ENCODE results near the gene ROGDI. TPM values are rescaled to one million over a fixed set of nuclear protein-coding genes. Genes with fewer than 3 reads are reported as not detected.

The ROGDI gene
- total and polyA plus RNA-seq, 2 experiments from 2014 or later = 21.4 to 27.3 TPM

GRCh38 chr16:4771646-4772045 lies 30.8 kb downstream of the ROGDI start:
- Histone ChIP-seq H3K36me3 (ENCODE audit: low read depth) (no peaks in the 10 kb centered on the region), H3F3A (ENCODE audit: insufficient read depth) (peaks cover 8% of the 10 kb centered on the region; the same call in 1 of the 2 replicates), H3K9me3 (ENCODE audit: low read depth) (no peaks in the 10 kb centered on the region), H3K27me3 (replicated peaks; ENCODE audit: insufficient read depth) (no peaks in the 10 kb centered on the region), H3K4me2 (ENCODE audit: unreplicated experiment) (no peak overlapping the region), H2AFZ (no peak overlapping the region), H4K20me1 (ENCODE audit: insufficient read depth) (no peaks in the 10 kb centered on the region), H3K4me1 (ENCODE audit: insufficient read depth) (no peaks in the 10 kb centered on the region), H3K4me3 (no peak overlapping the region), H3K9me2 (ENCODE audit: insufficient read depth) (no peaks in the 10 kb centered on the region), H3K9ac (no peak overlapping the region), H3K79me2 (ENCODE audit: insufficient read depth) (peaks cover 4% of the 10 kb centered on the region), H3K27ac (no peak overlapping the region)
- DNase-seq = no peak
- in situ Hi-C loops (cut with MboI) = no loop called here
- TF ChIP-seq EZH2phosphoT487 (IDR thresholded peaks at IDR 0.05; ENCODE audit: insufficient read depth, low read depth) = no peak
- no peak for TF ChIP-seq EZH2 (IDR thresholded peaks at IDR 0.05; ENCODE audit: insufficient read depth, poor library complexity, severe bottlenecking)
- WGBS, 2 experiments (ENCODE audit: low coverage in 1 of 2, low lambda C conversion rate in 2 of 2, missing lambda C conversion rate in 2 of 2) = 41 to 43% methylated on average over 3 of the region's 3 CpGs

GRCh38 chr16:4769306-4769638 lies 33.2 kb downstream of the ROGDI start:
- Histone ChIP-seq H3K27me3 (replicated peaks; ENCODE audit: insufficient read depth) (no peaks in the 10 kb centered on the region), H3K27ac (no peak overlapping the region), H3K9ac (no peak overlapping the region), H3K36me3 (ENCODE audit: low read depth) (no peaks in the 10 kb centered on the region), H3K4me3 (peak overlapping the region; percentile 77; the same call in 1 of the 2 replicates), H3K9me3 (ENCODE audit: low read depth) (no peaks in the 10 kb centered on the region), H2AFZ (peak overlapping the region; percentile 95), H3K79me2 (ENCODE audit: insufficient read depth) (peaks cover 26% of the 10 kb centered on the region), H4K20me1 (ENCODE audit: insufficient read depth) (no peaks in the 10 kb centered on the region), H3K4me2 (ENCODE audit: unreplicated experiment) (peak overlapping the region; percentile 52), H3K4me1 (ENCODE audit: insufficient read depth) (peaks cover 5% of the 10 kb centered on the region), H3K9me2 (ENCODE audit: insufficient read depth) (no peaks in the 10 kb centered on the region), H3F3A (ENCODE audit: insufficient read depth) (peaks cover 8% of the 10 kb centered on the region; the same call in 1 of the 2 replicates)
- in situ Hi-C loops (cut with MboI) = no loop called here
- TF ChIP-seq EZH2phosphoT487 (IDR thresholded peaks at IDR 0.05; ENCODE audit: insufficient read depth, low read depth) (no peak), EZH2 (IDR thresholded peaks at IDR 0.05; ENCODE audit: insufficient read depth, poor library complexity, severe bottlenecking) (no peak)
- WGBS, 2 experiments (ENCODE audit: low coverage in 1 of 2, low lambda C conversion rate in 2 of 2, missing lambda C conversion rate in 2 of 2) = 65 to 75% methylated on average over 7 of the region's 7 CpGs
- DNase-seq = no peak

GRCh38 chr16:4768549-4769305 lies 33.7 kb downstream of the ROGDI start:
- Histone ChIP-seq H3K27ac (peak overlapping the region; percentile 80), H3K4me3 (peak overlapping the region; percentile 77), H3K9me3 (ENCODE audit: low read depth) (no peaks in the 10 kb centered on the region), H3K4me2 (ENCODE audit: unreplicated experiment) (peak overlapping the region; percentile 89), H3K9ac (peak overlapping the region; percentile 75), H3K4me1 (ENCODE audit: insufficient read depth) (peaks cover 5% of the 10 kb centered on the region), H3K9me2 (ENCODE audit: insufficient read depth) (no peaks in the 10 kb centered on the region), H3K36me3 (ENCODE audit: low read depth) (no peaks in the 10 kb centered on the region), H3F3A (ENCODE audit: insufficient read depth) (peaks cover 8% of the 10 kb centered on the region; the same call in 1 of the 2 replicates), H3K27me3 (replicated peaks; ENCODE audit: insufficient read depth) (no peaks in the 10 kb centered on the region), H4K20me1 (ENCODE audit: insufficient read depth) (no peaks in the 10 kb centered on the region), H2AFZ (peak overlapping the region; percentile 95), H3K79me2 (ENCODE audit: insufficient read depth) (peaks cover 31% of the 10 kb centered on the region)
- peak; percentile 99 for DNase-seq
- 2 to 3% methylated on average over 36 to 48 of the region's 48 CpGs for WGBS, 2 experiments (ENCODE audit: low coverage in 1 of 2, low lambda C conversion rate in 2 of 2, missing lambda C conversion rate in 2 of 2)
- TF ChIP-seq EZH2phosphoT487 (IDR thresholded peaks at IDR 0.05; ENCODE audit: insufficient read depth, low read depth) = no peak
- no peak for TF ChIP-seq EZH2 (IDR thresholded peaks at IDR 0.05; ENCODE audit: insufficient read depth, poor library complexity, severe bottlenecking)
- in situ Hi-C loops (cut with MboI) = no loop called here

GRCh38 chr16:4767872-4768548 lies 34.4 kb downstream of the ROGDI start:
- DNase-seq = peak; percentile 69
- 45 to 49% methylated on average over 17 of the region's 17 CpGs for WGBS, 2 experiments (ENCODE audit: low coverage in 1 of 2, low lambda C conversion rate in 2 of 2, missing lambda C conversion rate in 2 of 2)
- Histone ChIP-seq H3K27ac (peak overlapping the region; percentile 80), H3K4me1 (ENCODE audit: insufficient read depth) (peaks cover 5% of the 10 kb centered on the region), H3K9me3 (ENCODE audit: low read depth) (no peaks in the 10 kb centered on the region), H4K20me1 (ENCODE audit: insufficient read depth) (no peaks in the 10 kb centered on the region), H3K4me3 (peak overlapping the region; percentile 77), H3K36me3 (ENCODE audit: low read depth) (0 out of 2 replicates have a peak, but pooled peaks cover 4% of the 10 kb centered on the region), H3K27me3 (replicated peaks; ENCODE audit: insufficient read depth) (no peaks in the 10 kb centered on the region), H2AFZ (peak overlapping the region; percentile 95), H3F3A (ENCODE audit: insufficient read depth) (peaks cover 8% of the 10 kb centered on the region; the same call in 1 of the 2 replicates), H3K4me2 (ENCODE audit: unreplicated experiment) (peak overlapping the region; percentile 89), H3K79me2 (ENCODE audit: insufficient read depth) (peaks cover 38% of the 10 kb centered on the region), H3K9me2 (ENCODE audit: insufficient read depth) (no peaks in the 10 kb centered on the region), H3K9ac (peak overlapping the region; percentile 75)
- in situ Hi-C loops (cut with MboI) = no loop called here
- no peak for TF ChIP-seq EZH2 (IDR thresholded peaks at IDR 0.05; ENCODE audit: insufficient read depth, poor library complexity, severe bottlenecking)
- TF ChIP-seq EZH2phosphoT487 (IDR thresholded peaks at IDR 0.05; ENCODE audit: insufficient read depth, low read depth) = no peak
